ENCODE measurements around the gene RRAGD. TPM values are rescaled to one million over a fixed set of nuclear protein-coding genes. Genes with fewer than 3 reads are reported as not detected.

RRAGD gene
- total and polyA plus RNA-seq, 7 donors: 2.8 to 19.8 (median 12.0) TPM

GRCh38 chr6:89415185-89415584 lies 3.1 kb upstream of the RRAGD start:
- intact Hi-C loops (cut with DNase I): no loop called here
- no peak overlapping the region for H3K27ac ChIP-seq

GRCh38 chr6:89414215-89414614 lies 2.1 kb upstream of the RRAGD start:
- H3K4me1 ChIP-seq: peaks cover 0 to 23% (median 12%) of the 10 kb centered on the region in 4 donors
- no peaks in the 10 kb centered on the region for H3K27me3 ChIP-seq
- H3K9me3 ChIP-seq: no peaks in the 10 kb centered on the region
- TF ChIP-seq POLR2AphosphoS5 (IDR thresholded peaks at IDR 0.05): no peak
- no peak for TF ChIP-seq EP300 (IDR thresholded peaks at IDR 0.05)
- no peak for TF ChIP-seq POLR2A (IDR thresholded peaks at IDR 0.05)
- TF ChIP-seq CTCF (IDR thresholded peaks at IDR 0.05): no peak
- no peak overlapping the region for H3K27ac ChIP-seq
- no peak overlapping the region for H3K4me3 ChIP-seq
- intact Hi-C loops (cut with DNase I): loop anchor here (5.0 kb wide), 2 partner anchors 42 to 452 kb away; partner anchors contain the start of gene RNGTT
- DNase-seq: no peak
- H3K36me3 ChIP-seq: no peaks in the 10 kb centered on the region
- 24 to 37% methylated on average over 2 of the region's 2 CpGs for WGBS, 2 donors

More at GRCh38 chr6:89415185-89415584, 3.1 kb upstream of the RRAGD start:
- Histone ChIP-seq H3K27me3 (no peaks in the 10 kb centered on the region), H3K4me1 (peaks cover 0 to 23% (median 12%) of the 10 kb centered on the region in 4 donors), H3K4me3 (no peak overlapping the region), H3K36me3 (no peaks in the 10 kb centered on the region), H3K9me3 (no peaks in the 10 kb centered on the region)
- TF ChIP-seq POLR2A (IDR thresholded peaks at IDR 0.05): no peak
- no peak for DNase-seq
- WGBS, 2 donors: 95 to 98% methylated on average over 2 of the region's 2 CpGs

- Histone ChIP-seq H3K4me3 (peak overlapping the region in 3 of 4 donors; percentile 81 to 91 (median 86)), H3K27ac (peak overlapping the region in 2 of 4 donors; percentile 76 to 77), H3K36me3 (no peaks in the 10 kb centered on the region), H3K9me3 (no peaks in the 10 kb centered on the region), H3K27me3 (no peaks in the 10 kb centered on the region), H3K4me1 (peaks cover 0 to 23% (median 12%) of the 10 kb centered on the region in 4 donors)
- no peak for DNase-seq
- no peak for TF ChIP-seq EP300 (IDR thresholded peaks at IDR 0.05)
- TF ChIP-seq CTCF (IDR thresholded peaks at IDR 0.05): no peak
- WGBS, 2 donors: 9 to 15% methylated on average over 9 of the region's 9 CpGs
- intact Hi-C loops (cut with DNase I): loop anchor here (5.0 kb wide), 2 partner anchors 41 to 451 kb away; partner anchors contain the start of gene RNGTT
These were observed 930 bp upstream of the RRAGD start for GRCh38 chr6:89413006-89413400.

DNA sequence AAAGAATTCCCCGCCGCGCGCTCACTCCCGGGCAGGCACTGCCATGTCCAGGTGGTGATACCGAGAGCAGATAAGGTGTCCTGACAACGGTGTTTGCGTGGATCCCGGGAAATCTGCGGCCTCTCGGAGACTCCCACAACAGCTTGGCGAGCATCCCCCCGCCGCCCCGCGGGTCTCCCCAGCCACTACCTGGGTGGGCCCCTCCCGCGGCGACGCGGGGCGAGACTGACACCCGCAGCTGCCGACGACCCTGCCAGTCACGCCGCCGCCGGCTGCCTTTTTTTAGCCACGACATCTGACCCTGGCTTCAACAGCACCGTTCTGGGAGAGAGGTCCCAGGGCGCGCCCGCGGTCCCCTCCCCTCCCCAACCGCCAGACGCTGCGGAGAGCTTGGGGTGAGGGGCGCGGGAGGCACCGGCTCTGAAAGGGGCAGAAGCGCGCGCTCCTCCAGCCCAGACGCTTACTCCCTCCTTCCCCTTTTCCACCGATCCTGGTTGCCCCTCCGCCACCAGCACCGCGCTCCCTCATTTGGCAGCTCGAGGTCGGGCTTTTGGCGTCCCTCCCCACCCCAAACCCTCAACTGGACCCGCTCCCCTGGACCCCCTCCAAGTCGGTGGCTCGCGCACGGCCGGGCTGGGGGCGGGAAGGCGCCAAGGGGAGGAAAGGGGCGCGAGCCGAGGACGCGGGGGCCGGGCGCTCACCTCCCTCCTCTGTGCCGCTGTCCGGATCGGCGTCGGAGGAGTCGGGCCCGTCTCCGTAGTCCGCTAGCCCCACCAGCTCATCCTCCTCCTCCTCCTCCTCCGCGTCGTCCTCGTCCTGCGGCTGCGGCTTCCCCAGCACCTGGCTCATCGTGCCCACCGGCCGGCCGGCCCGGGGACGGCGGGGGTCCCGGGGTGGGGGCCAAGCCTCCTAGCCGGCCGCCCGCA lies 665 bp downstream of the RRAGD start:
- H3K27ac ChIP-seq: peak overlapping the region; percentile 64 to 77 (median 73)
- H3K27me3 ChIP-seq: no peaks in the 10 kb centered on the region
- 1% methylated on average over 93 of the region's 93 CpGs for WGBS, 2 donors
- H3K4me1 ChIP-seq: peaks cover 0 to 23% (median 12%) of the 10 kb centered on the region in 4 donors
- no peaks in the 10 kb centered on the region for H3K9me3 ChIP-seq
- peak; percentile 72 for DNase-seq
- no peaks in the 10 kb centered on the region for H3K36me3 ChIP-seq
- no peak for TF ChIP-seq POLR2AphosphoS5 (IDR thresholded peaks at IDR 0.05)
- no peak for TF ChIP-seq EP300 (IDR thresholded peaks at IDR 0.05)
- TF ChIP-seq POLR2A (IDR thresholded peaks at IDR 0.05): no peak
- intact Hi-C loops (cut with DNase I): loop anchor here (5.0 kb wide), 2 partner anchors 39 to 449 kb away; partner anchors contain the start of gene RNGTT
- peak overlapping the region; percentile 81 to 91 (median 84) for H3K4me3 ChIP-seq

GRCh38 chr6:89410788-89411144 lies 1.3 kb downstream of the RRAGD start:
- peak overlapping the region; percentile 81 to 91 (median 84) for H3K4me3 ChIP-seq
- intact Hi-C loops (cut with DNase I): loop anchor here (5.0 kb wide), 2 partner anchors 38 to 448 kb away; partner anchors contain the start of gene RNGTT
- no peaks in the 10 kb centered on the region for H3K9me3 ChIP-seq
- DNase-seq: no peak
- H3K27me3 ChIP-seq: no peaks in the 10 kb centered on the region
- TF ChIP-seq EP300 (IDR thresholded peaks at IDR 0.05): no peak
- no peak for TF ChIP-seq POLR2AphosphoS5 (IDR thresholded peaks at IDR 0.05)
- no peak for TF ChIP-seq POLR2A (IDR thresholded peaks at IDR 0.05)
- no peak for TF ChIP-seq CTCF (IDR thresholded peaks at IDR 0.05)
- 13 to 18% methylated on average over 4 of the region's 4 CpGs for WGBS, 2 donors
- H3K36me3 ChIP-seq: no peaks in the 10 kb centered on the region
- H3K4me1 ChIP-seq: peaks cover 0 to 23% (median 12%) of the 10 kb centered on the region in 4 donors
- peak overlapping the region; percentile 64 to 77 (median 73) for H3K27ac ChIP-seq

Data from sigmoid colon (tissue), 7 donors.